H1 (cell line): ENCODE measurements around the gene LMOD2. TPM values are rescaled to one million over a fixed set of nuclear protein-coding genes. Genes with fewer than 3 reads are reported as not detected.

Experiments
- CTCF ChIA-PET: fragments of 300-600 bp; sonication (Branson Sonifier 250); formaldehyde crosslinking; loops from one replicate; lab custom pipeline; 2021; ENCODE audit not compliant: partially characterized antibody; lab: Charles Lee
- POLR2A ChIA-PET: fragments of 300-600 bp; sonication (Branson Sonifier 250); formaldehyde crosslinking; loops from one replicate; lab custom pipeline; 2021; ENCODE audit warnings: inconsistent platforms; ENCODE audit not compliant: partially characterized antibody; lab: Charles Lee
- DNase-seq, 2 experiments: peaks; one replicate each; pipeline versions ENCODE4 v3.0.0 to v3.0.0-alpha.2; 2010 to 2022; ENCODE audit warnings: low spot score in 2 of 2, low read depth in 1 of 2, mixed read lengths in 1 of 2
- FAIRE-seq: peaks from 2 replicates; lab custom pipeline; 2011; peaks lifted over from hg19 to GRCh38; lab: Jason Lieb, UNC
- H2AFZ ChIP-seq: 2 replicates; pipeline ENCODE4 v1.8.1; 2012; ENCODE audit warnings: low read length, inconsistent platforms
- H2AK5ac ChIP-seq: 2 replicates; pipeline ENCODE4 v1.6.1; 2013; ENCODE audit warnings: low read depth, low read length
- H2BK120ac ChIP-seq: replicated peaks from 2 replicates; pipeline ENCODE3; 2013; ENCODE audit warnings: low read depth, low read length, inconsistent platforms
- H2BK12ac ChIP-seq: 2 replicates; pipeline ENCODE4 v1.6.1; 2013; ENCODE audit warnings: low read depth, low read length
- H2BK15ac ChIP-seq: 2 replicates; pipeline ENCODE4 v1.6.1; 2013; ENCODE audit warnings: low read length
- H2BK20ac ChIP-seq: 2 replicates; pipeline ENCODE4 v1.6.1; 2013; ENCODE audit warnings: low read length
- H2BK5ac ChIP-seq: 2 replicates; pipeline ENCODE4 v1.6.1; 2013; ENCODE audit warnings: low read depth, low read length
- H3K14ac ChIP-seq: 2 replicates; pipeline ENCODE4 v1.6.1; 2013; ENCODE audit warnings: inconsistent platforms; ENCODE audit not compliant: insufficient read length
- H3K18ac ChIP-seq: 2 replicates; pipeline ENCODE4 v1.6.1; 2013; ENCODE audit warnings: low read length; ENCODE audit errors: extremely low read depth
- H3K23ac ChIP-seq: 2 replicates; pipeline ENCODE4 v1.6.1; 2013; ENCODE audit warnings: inconsistent platforms; ENCODE audit not compliant: insufficient read length
- H3K23me2 ChIP-seq: 2 replicates; pipeline ENCODE4 v1.6.1; 2013; ENCODE audit warnings: low read depth, low read length
- H3K27ac ChIP-seq: 2 replicates; pipeline ENCODE4 v1.6.1; 2011; ENCODE audit warnings: low read depth, low read length, inconsistent platforms
- H3K27me3 ChIP-seq, 4 experiments: replicated peaks in 1 of 4; 1 replicate in 1 of 4; 2 replicates in 3 of 4; pipeline versions ENCODE4 v1.6.1 to v1.8.1; 2011 to 2013; ENCODE audit warnings: low read length in 3 of 4, mild to moderate bottlenecking in 3 of 4, inconsistent platforms in 2 of 4, mixed read lengths in 2 of 4, moderate library complexity in 1 of 4; ENCODE audit not compliant: control insufficient read depth in 3 of 4, insufficient read depth in 3 of 4; ENCODE audit errors: extremely low read depth in 1 of 4
- H3K36me3 ChIP-seq, 4 experiments: 2 replicates each; pipeline versions ENCODE4 v1.6.1 to v1.8.1; 2011 to 2013; ENCODE audit warnings: mild to moderate bottlenecking in 4 of 4, low read length in 3 of 4, moderate library complexity in 2 of 4, control low read depth in 1 of 4, inconsistent platforms in 1 of 4; ENCODE audit not compliant: insufficient read depth in 4 of 4, control insufficient read depth in 2 of 4
- H3K4ac ChIP-seq: replicated peaks from 2 replicates; pipeline ENCODE3; 2013; ENCODE audit warnings: low read length, low read depth, mixed read lengths, inconsistent platforms; ENCODE audit not compliant: insufficient read length
- H3K4me1 ChIP-seq, 4 experiments: replicated peaks in 1 of 4; 1 replicate in 1 of 4; 2 replicates in 3 of 4; pipeline versions ENCODE4 v1.6.1 to v1.8.1; 2011 to 2013; ENCODE audit warnings: low read length in 3 of 4, inconsistent platforms in 2 of 4, mixed read lengths in 1 of 4; ENCODE audit not compliant: insufficient read depth in 4 of 4, control insufficient read depth in 3 of 4
- H3K4me2 ChIP-seq, 2 experiments: 2 replicates each; pipeline versions ENCODE4 v1.6.1 to v1.8.1; 2011 to 2013; ENCODE audit warnings: low read depth in 2 of 2, low read length in 2 of 2, control low read depth in 1 of 2, inconsistent platforms in 1 of 2, mild to moderate bottlenecking in 1 of 2; ENCODE audit not compliant: insufficient read depth in 1 of 2
- H3K4me3 ChIP-seq, 4 experiments: fragments of 200-600, 300-600 bp in 1 of 4; sonication (generic), shearing (Covaris generic), sonication (Bioruptor Twin) in 1 of 4; 2 replicates each; pipeline versions ENCODE4 v1.5.1 to v1.8.1; 2011 to 2016; ENCODE audit warnings: low read length in 4 of 4, low read depth in 3 of 4, control low read depth in 2 of 4, inconsistent platforms in 2 of 4, mild to moderate bottlenecking in 2 of 4, mixed read lengths in 1 of 4, moderate library complexity in 1 of 4; ENCODE audit not compliant: insufficient read depth in 2 of 4; ENCODE audit errors: extremely low read depth in 1 of 4
- H3K56ac ChIP-seq: replicated peaks from 2 replicates; pipeline ENCODE3; 2013; ENCODE audit warnings: low read depth, mild to moderate bottlenecking, mixed read lengths, low read length, inconsistent platforms; ENCODE audit not compliant: insufficient read length
- H3K79me1 ChIP-seq: 2 replicates; pipeline ENCODE4 v1.6.1; 2013; ENCODE audit warnings: low read depth, low read length, control low read depth
- H3K79me2 ChIP-seq, 2 experiments: 2 replicates each; pipeline versions ENCODE4 v1.6.1 to v1.8.1; 2012 to 2013; ENCODE audit warnings: low read length in 2 of 2, mild to moderate bottlenecking in 2 of 2, inconsistent platforms in 1 of 2; ENCODE audit not compliant: insufficient read depth in 2 of 2, control insufficient read depth in 1 of 2
- H3K9ac ChIP-seq, 4 experiments: replicated peaks in 1 of 4; 1 replicate in 1 of 4; 2 replicates in 3 of 4; pipeline versions ENCODE4 v1.6.1 to v1.8.1; 2011 to 2013; ENCODE audit warnings: low read depth in 3 of 4, low read length in 3 of 4, control low read depth in 2 of 4, mild to moderate bottlenecking in 2 of 4, moderate library complexity in 2 of 4, inconsistent platforms in 1 of 4; ENCODE audit errors: extremely low read depth in 1 of 4
- H3K9me3 ChIP-seq, 2 experiments: 2 replicates each; pipeline versions ENCODE4 v1.6.1 to v1.8.1; 2012 to 2013; ENCODE audit warnings: mild to moderate bottlenecking in 2 of 2, moderate library complexity in 2 of 2, control low read depth in 1 of 2, inconsistent platforms in 1 of 2, low read depth in 1 of 2, low read length in 1 of 2, mixed read lengths in 1 of 2; ENCODE audit not compliant: insufficient read depth in 2 of 2
- H4K20me1 ChIP-seq, 2 experiments: replicated peaks in 1 of 2; 2 replicates each; pipeline versions ENCODE3 to v1.8.1; 2011 to 2013; ENCODE audit warnings: inconsistent platforms in 2 of 2, low read length in 2 of 2, mild to moderate bottlenecking in 1 of 2; ENCODE audit not compliant: insufficient read depth in 2 of 2, control insufficient read depth in 1 of 2
- H4K5ac ChIP-seq: 2 replicates; pipeline ENCODE4 v1.6.1; 2013; ENCODE audit warnings: low read length, low read depth, mixed read lengths, inconsistent platforms; ENCODE audit not compliant: insufficient read length
- H4K8ac ChIP-seq: 2 replicates; pipeline ENCODE4 v1.8.0; 2013; ENCODE audit warnings: mild to moderate bottlenecking, moderate library complexity, low read length, inconsistent platforms; ENCODE audit not compliant: insufficient read depth; ENCODE audit errors: extremely low read depth
- H4K91ac ChIP-seq: replicated peaks from 2 replicates; pipeline ENCODE3; 2013; ENCODE audit warnings: low read length, mixed read lengths, inconsistent platforms; ENCODE audit not compliant: insufficient read length
- CHD2 ChIP-seq: IDR thresholded peaks from 2 replicates; pipeline ENCODE4 v1.6.1; 2012; ENCODE audit warnings: low read length, improper control_type of control experiment
- E2F6 ChIP-seq: IDR thresholded peaks from 2 replicates; pipeline ENCODE4 v1.6.1; 2012; ENCODE audit warnings: inconsistent platforms
- EGR1 ChIP-seq: IDR thresholded peaks from 2 replicates; pipeline ENCODE4 v1.6.1; 2011; ENCODE audit warnings: low read depth, low read length, borderline replicate concordance
- MAX ChIP-seq: IDR thresholded peaks from 2 replicates; pipeline ENCODE4 v1.6.1; 2012; ENCODE audit warnings: inconsistent platforms
- RNF2 ChIP-seq: fragments of 200-900, 300-1000 bp; sonication (generic); IDR thresholded peaks from 2 replicates; pipeline ENCODE4 v1.7.1; 2016; ENCODE audit warnings: borderline replicate concordance, low read depth, mild to moderate bottlenecking, antibody characterized with exemption, low read length; ENCODE audit not compliant: poor library complexity, severe bottlenecking; ENCODE audit errors: missing control alignments
- SP4 ChIP-seq: IDR thresholded peaks from 2 replicates; pipeline ENCODE4 v1.6.1; 2012; ENCODE audit warnings: low read length, inconsistent platforms
- TAF7 ChIP-seq: optimal IDR thresholded peaks from 2 replicates; pipeline ENCODE3; 2011; ENCODE audit warnings: low read depth, mild to moderate bottlenecking, inconsistent platforms, low read length, moderate library complexity, borderline replicate concordance
- TBP ChIP-seq: IDR thresholded peaks from 2 replicates; pipeline ENCODE4 v1.6.1; 2011; ENCODE audit warnings: low read depth, low read length, improper control_type of control experiment
- TCF12 ChIP-seq: IDR thresholded peaks from 2 replicates; pipeline ENCODE4 v1.6.1; 2011; ENCODE audit warnings: low read depth, mild to moderate bottlenecking, low read length
- USF2 ChIP-seq: IDR thresholded peaks from 2 replicates; pipeline ENCODE4 v1.6.1; 2011; ENCODE audit warnings: low read length, improper control_type of control experiment
- WGBS, 2 experiments: shearing (Covaris generic) in 1 of 2; methylation state at CpG; one replicate each; pipeline versions ENCODE4 v1.1.6 to v1.1.7; 2013 to 2015; ENCODE audit warnings: low lambda C conversion rate in 2 of 2, mixed read lengths in 2 of 2, inconsistent platforms in 1 of 2, low coverage in 1 of 2, missing lambda C conversion rate in 1 of 2; ENCODE audit not compliant: insufficient replicate concordance in 2 of 2, insufficient coverage in 1 of 2, insufficient read length in 1 of 2; ENCODE audit errors: extremely low coverage in 1 of 2, missing lambda C conversion rate in 1 of 2; 5-methylcytosine and 5-hydroxymethylcytosine counted together
- polyA plus RNA-seq, 7 experiments: library from polyadenylated mRNA; depleted of rRNA in 3 of 7; stranded (reverse) in 5 of 7; unstranded in 2 of 7; fragments of >200 nt in 5 of 7; fragments of 200-250 nt in 2 of 7; gene quantifications; 1 replicate in 5 of 7; 2 replicates in 1 of 7; 4 replicates in 1 of 7; pipeline versions ENCODE4 v1.2.1 to v1.2.3, GENCODE V29; 2011 to 2013; ENCODE audit warnings: missing spikeins in 2 of 7, mixed read lengths in 2 of 7
- total RNA-seq: library from RNA; stranded (reverse); fragmentation: NEBNext Ultra II Directional; extraction: Animal tissue kit (Norgen Biotek cat#: 25700); gene quantifications from 2 replicates; pipeline ENCODE4 v1.2.1, GENCODE V29; 2021

The LMOD2 gene
- total and polyA plus RNA-seq, 2 of the 8 experiments (the other 6 are each of a cell fraction or from before 2014, with no cell fraction given) = 0.03 to 0.22 TPM

GRCh38 chr7:123666492-123666891, 10.8 kb downstream of the LMOD2 start:
- Histone ChIP-seq H2BK15ac (no peak overlapping the region), H3K18ac (no peak overlapping the region), H4K20me1 (no peaks in the 10 kb centered on the region), H2BK20ac (no peak overlapping the region), H3K23ac (no peak overlapping the region), H3K4me3 (no peak overlapping the region), H4K8ac (no peak overlapping the region), H3K56ac (no peak overlapping the region), H3K27ac (no peak overlapping the region), H2AFZ (no peak overlapping the region), H4K91ac (no peak overlapping the region), H2BK12ac (no peak overlapping the region), H2BK5ac (no peak overlapping the region), H3K4me2 (no peak overlapping the region), H3K23me2 (no peaks in the 10 kb centered on the region), H3K9ac (no peak overlapping the region), H3K4ac (no peak overlapping the region), H2AK5ac (no peak overlapping the region), H3K9me3 (peaks cover 0 to 2% of the 10 kb centered on the region in 2 experiments; a peak in 1 of 4 replicates), H3K79me1 (no peaks in the 10 kb centered on the region), H2BK120ac (no peak overlapping the region), H4K5ac (no peak overlapping the region), H3K27me3 (no peaks in the 10 kb centered on the region), H3K36me3 (no peaks in the 10 kb centered on the region), H3K4me1 (0 out of 7 replicates have a peak, but pooled peaks cover 0 to 3% (median 0%) of the 10 kb centered on the region in 4 experiments), H3K79me2 (no peaks in the 10 kb centered on the region), H3K14ac (no peak overlapping the region)
- ChIA-PET POLR2A (interaction anchor here (1.5 kb wide), 1 partner anchor 22 kb away, joined by 4 read pairs; no protein-coding TSS in a partner anchor), CTCF (interaction anchor here (0.6 to 2.5 kb wide), 9 partner anchors 9 to 132 kb away, joined by 3 to 10 read pairs (median 3); partner anchors contain the start of gene LMOD2)
- FAIRE-seq = no peak
- WGBS, 2 experiments = 86% methylated on average over 1 of the region's 1 CpG; no CpG with 5 or more reads in 1 of the 2 experiments
- no peak for DNase-seq
- no peak for TF ChIP-seq EGR1
- no peak for TF ChIP-seq TCF12
- TF ChIP-seq SP4 = no peak
- TF ChIP-seq CHD2 = no peak
- TF ChIP-seq TBP = no peak
- no peak for TF ChIP-seq E2F6
- no peak for TF ChIP-seq USF2
- no peak for TF ChIP-seq TAF7
- no peak for TF ChIP-seq MAX
- no peak for TF ChIP-seq RNF2
